ENCODE results near the gene P3H4.

Gene P3H4

GRCh38 chr17:41787021-41787418 is 24.7 kb downstream of the P3H4 start:
- no peaks in the 10 kb centered on the region for H3K9me2 ChIP-seq (replicated peaks; ENCODE audit: insufficient read depth, low read length)
- no peak overlapping the region for H3K9ac ChIP-seq (ENCODE audit: low read length)
- peak overlapping the region; percentile 33 for H3K4me3 ChIP-seq (ENCODE audit: low read length)
- H3K4me2 ChIP-seq (ENCODE audit: low read depth, low read length), result peak overlapping the region; percentile 52
- no peaks in the 10 kb centered on the region for H3K9me3 ChIP-seq (replicated peaks; ENCODE audit: insufficient read depth, low read length)
- H3K79me2 ChIP-seq (ENCODE audit: low read length), result peaks cover 9% of the 10 kb centered on the region
- TF ChIP-seq EZH2 (optimal IDR thresholded peaks at IDR 0.05; ENCODE audit: low read depth, low read length) (no peak), CTCF (IDR thresholded peaks at IDR 0.05; ENCODE audit: low read length) (no peak), EZH2phosphoT487 (IDR thresholded peaks at IDR 0.05; ENCODE audit: low read length) (no peak)
- H3K27ac ChIP-seq (ENCODE audit: low read length), result no peak overlapping the region
- H3K4me1 ChIP-seq (ENCODE audit: low read length), result peaks cover 8% of the 10 kb centered on the region; the same call in 1 of the 2 replicates
- H3F3A ChIP-seq (ENCODE audit: insufficient read depth, low read length), result no peaks in the 10 kb centered on the region
- H3K27me3 ChIP-seq (replicated peaks; ENCODE audit: insufficient read depth, low read length), result no peaks in the 10 kb centered on the region
- no peaks in the 10 kb centered on the region for H3K36me3 ChIP-seq (replicated peaks; ENCODE audit: insufficient read depth, low read length)
- DNase-seq, result no peak
- no peaks in the 10 kb centered on the region for H4K20me1 ChIP-seq (ENCODE audit: insufficient read depth, low read length)
- H2AFZ ChIP-seq (ENCODE audit: low read length), result peak overlapping the region; percentile 36

GRCh38 chr17:41786227-41787020 is 25.3 kb downstream of the P3H4 start, which contains the start of gene JUP:
Gene JUP, minus strand, starts transcription at chr17:41786711. Its CDS starts 14,857 bp downstream, at chr17:41771854.
- Histone ChIP-seq H2AFZ (ENCODE audit: low read length) (peak within 1 kb of the TSS; percentile 82), H4K20me1 (ENCODE audit: insufficient read depth, low read length) (no peaks in the 10 kb centered on the region), H3K27me3 (replicated peaks; ENCODE audit: insufficient read depth, low read length) (no peaks in the 10 kb centered on the region), H3K9me3 (replicated peaks; ENCODE audit: insufficient read depth, low read length) (no peaks in the 10 kb centered on the region), H3K79me2 (ENCODE audit: low read length) (peaks cover 9% of the 10 kb centered on the region), H3K9me2 (replicated peaks; ENCODE audit: insufficient read depth, low read length) (no peaks in the 10 kb centered on the region), H3K4me1 (ENCODE audit: low read length) (peaks cover 8% of the 10 kb centered on the region; the same call in 1 of the 2 replicates), H3K36me3 (replicated peaks; ENCODE audit: insufficient read depth, low read length) (no peaks in the 10 kb centered on the region), H3K9ac (ENCODE audit: low read length) (peak within 1 kb of the TSS; percentile 53; the same call in 1 of the 2 replicates), H3K4me2 (ENCODE audit: low read depth, low read length) (peak within 1 kb of the TSS; percentile 88), H3K27ac (ENCODE audit: low read length) (no peak within 1 kb of the TSS), H3K4me3 (ENCODE audit: low read length) (peak within 1 kb of the TSS; percentile 78), H3F3A (ENCODE audit: insufficient read depth, low read length) (no peaks in the 10 kb centered on the region)
- peak; percentile 100 for DNase-seq
- TF ChIP-seq EZH2 (optimal IDR thresholded peaks at IDR 0.05; ENCODE audit: low read depth, low read length) (no peak), EZH2phosphoT487 (IDR thresholded peaks at IDR 0.05; ENCODE audit: low read length) (no peak), CTCF (IDR thresholded peaks at IDR 0.05; ENCODE audit: low read length) (peak; percentile 81)

GRCh38 chr17:41785859-41786226 is 25.9 kb downstream of the P3H4 start:
- TF ChIP-seq EZH2phosphoT487 (IDR thresholded peaks at IDR 0.05; ENCODE audit: low read length), result no peak
- TF ChIP-seq EZH2 (optimal IDR thresholded peaks at IDR 0.05; ENCODE audit: low read depth, low read length), result no peak
- TF ChIP-seq CTCF (IDR thresholded peaks at IDR 0.05; ENCODE audit: low read length), result no peak
- Histone ChIP-seq H2AFZ (ENCODE audit: low read length) (peak overlapping the region; percentile 82), H3K9ac (ENCODE audit: low read length) (peak overlapping the region; percentile 53; the same call in 1 of the 2 replicates), H3K9me2 (replicated peaks; ENCODE audit: insufficient read depth, low read length) (no peaks in the 10 kb centered on the region), H3K27me3 (replicated peaks; ENCODE audit: insufficient read depth, low read length) (no peaks in the 10 kb centered on the region), H3F3A (ENCODE audit: insufficient read depth, low read length) (no peaks in the 10 kb centered on the region), H4K20me1 (ENCODE audit: insufficient read depth, low read length) (no peaks in the 10 kb centered on the region), H3K36me3 (replicated peaks; ENCODE audit: insufficient read depth, low read length) (no peaks in the 10 kb centered on the region), H3K4me1 (ENCODE audit: low read length) (peaks cover 8% of the 10 kb centered on the region; the same call in 1 of the 2 replicates), H3K4me2 (ENCODE audit: low read depth, low read length) (peak overlapping the region; percentile 88), H3K4me3 (ENCODE audit: low read length) (peak overlapping the region; percentile 78), H3K9me3 (replicated peaks; ENCODE audit: insufficient read depth, low read length) (no peaks in the 10 kb centered on the region), H3K27ac (ENCODE audit: low read length) (no peak overlapping the region), H3K79me2 (ENCODE audit: low read length) (peaks cover 9% of the 10 kb centered on the region)
- peak; percentile 6 for DNase-seq
